Effector CD8-positive, alpha-beta T cell (primary cell): ENCODE data around the gene SOCS4.
"Not testable (repeated sequence)": the region's sequence is repeated elsewhere in the genome, so short reads cannot be mapped to it uniquely, and the experiment has no call there.

Experiments
- DNase-seq: peaks from one replicate; lab custom pipeline; 2025; lab: John Stamatoyannopoulos, UW
- total RNA-seq, 4 experiments: gene quantifications; one replicate each; lab custom pipeline; 2026; lab: John Stamatoyannopoulos, UW

SOCS4 gene
- 51.6 to 61.1 (median 59.2) reads per million in 4 experiments for total RNA-seq

GRCh38 chr14:55026793-55027561 is at the start of gene SOCS4, which contains the start of gene WDHD1:
Gene SOCS4, plus strand, starts transcription at chr14:55027236. Its CDS starts 15,806 bp downstream, at chr14:55043042.
Gene WDHD1, minus strand, starts transcription at chr14:55027099. Its CDS starts 312 bp downstream, at chr14:55026787.
- DNase-seq = peak; percentile 91

GRCh38 chr14:54979039-54979438 is 48.0 kb upstream of the SOCS4 start:
- DNase-seq = no peak

GRCh38 chr14:54981698-54982097 is 45.3 kb upstream of the SOCS4 start:
- DNase-seq = no peak

GRCh38 chr14:54985156-54985555 is 41.9 kb upstream of the SOCS4 start:
- no peak for DNase-seq

GRCh38 chr14:55000381-55000780 is 26.7 kb upstream of the SOCS4 start:
- DNase-seq = no peak

GRCh38 chr14:55005071-55005470 is 22.0 kb upstream of the SOCS4 start:
- no peak for DNase-seq

- no peak for DNase-seq
Observed at GRCh38 chr14:55015006-55015405, 12.0 kb upstream of the SOCS4 start.

- DNase-seq = no peak
Observed at GRCh38 chr14:55019968-55020554, 7.0 kb upstream of the SOCS4 start.

GRCh38 chr14:55024365-55024764 is 2.7 kb upstream of the SOCS4 start:
- DNase-seq = not testable (repeated sequence)

- DNase-seq = no peak
Observed at GRCh38 chr14:55025948-55026347, 1.1 kb upstream of the SOCS4 start.

- no peak for DNase-seq
Observed at GRCh38 chr14:55026441-55026792, 619 bp upstream of the SOCS4 start.

- DNase-seq = no peak
Observed at GRCh38 chr14:55028066-55028465, 1.0 kb downstream of the SOCS4 start.

- DNase-seq = no peak
Observed at GRCh38 chr14:55028476-55028875, 1.4 kb downstream of the SOCS4 start.

GRCh38 chr14:55031190-55031589 is 4.2 kb downstream of the SOCS4 start:
- no peak for DNase-seq

GRCh38 chr14:55037995-55038394 is 11.0 kb downstream of the SOCS4 start:
- DNase-seq = not testable (repeated sequence)

- DNase-seq = no peak
Observed at GRCh38 chr14:55038708-55039107, 11.7 kb downstream of the SOCS4 start.

GRCh38 chr14:55043528-55043927 is 16.5 kb downstream of the SOCS4 start:
- DNase-seq = no peak

GRCh38 chr14:55045087-55045486 is 18.1 kb downstream of the SOCS4 start:
- DNase-seq = no peak

- DNase-seq = no peak
Observed at GRCh38 chr14:55047301-55048053, 20.4 kb downstream of the SOCS4 start.

- DNase-seq = no peak
Observed at GRCh38 chr14:55048900-55049436, 21.9 kb downstream of the SOCS4 start.

- DNase-seq = no peak
Observed at GRCh38 chr14:55051165-55051422, 24.1 kb downstream of the SOCS4 start.

GRCh38 chr14:55051423-55052268 is 24.6 kb downstream of the SOCS4 start, which contains the start of gene MAPK1IP1L:
Gene MAPK1IP1L, plus strand, starts transcription at chr14:55051647. Its CDS starts 10,037 bp downstream, at chr14:55061684.
- peak; percentile 88 for DNase-seq
